Coronary artery (tissue), 2 donors: ENCODE data around the gene TBX5.

Experiments
- DNase-seq: peaks from one replicate; pipeline ENCODE4 v3.0.0-alpha.2; 2017; ENCODE audit warnings: low spot score
- H3K27ac ChIP-seq, 2 donors: fragments of 200-600 bp; sonication (generic); one replicate each; pipeline ENCODE4 v1.5.1; 2016 to 2019
- H3K4me3 ChIP-seq: fragments of 200-600 bp; sonication (generic); 2 replicates; pipeline ENCODE4 v1.5.1; 2016; ENCODE audit warnings: mild to moderate bottlenecking, moderate library complexity
- CTCF ChIP-seq: fragments of 200-600 bp; sonication (generic); IDR thresholded peaks from one replicate; pipeline ENCODE4 v1.5.1; 2019; ENCODE audit warnings: antibody characterized with exemption

Gene TBX5

DNA sequence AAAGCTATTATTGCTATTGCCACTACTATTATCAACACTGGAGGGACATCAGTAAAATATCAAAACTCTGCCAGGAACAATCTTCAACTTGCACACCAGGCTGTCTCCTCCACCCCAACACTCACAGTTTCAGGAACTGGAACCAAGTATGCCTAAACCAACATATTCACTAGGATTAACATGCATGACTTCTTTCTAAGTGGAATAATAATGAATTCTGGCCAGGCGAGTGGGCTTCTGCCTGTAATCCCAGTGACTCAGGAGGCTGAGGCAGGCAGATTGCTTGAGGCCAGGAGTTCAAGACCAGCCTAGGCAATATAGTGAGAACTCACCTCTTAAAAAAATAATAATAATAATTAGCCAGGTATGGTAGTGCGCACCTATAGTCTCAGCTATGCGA is 58.1 kb downstream of the TBX5 start:
- no peak for TF ChIP-seq CTCF
- no peak overlapping the region for H3K4me3 ChIP-seq

DNA sequence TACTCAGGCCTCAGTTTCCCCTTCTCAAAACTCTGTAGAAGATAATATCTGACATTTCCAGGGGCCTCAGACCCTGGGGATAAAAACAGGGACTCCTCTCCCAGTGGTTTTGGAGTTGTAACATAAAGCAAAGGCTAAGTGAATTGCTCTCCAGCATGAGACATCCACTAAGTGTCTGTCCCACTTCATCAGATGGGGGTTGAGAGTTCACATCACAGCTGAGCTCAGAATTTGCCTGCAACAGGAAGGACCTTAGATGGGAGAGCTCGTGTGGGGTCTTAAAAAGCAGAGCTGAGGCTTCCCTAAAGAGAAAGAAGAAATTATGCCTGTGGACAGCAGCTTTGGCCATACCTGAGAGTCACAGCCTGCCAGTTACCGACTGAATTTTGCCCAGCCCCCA is 61.1 kb downstream of the TBX5 start:
- DNase-seq = no peak
- Histone ChIP-seq H3K4me3 (no peak overlapping the region), H3K27ac (no peak overlapping the region)
- no peak for TF ChIP-seq CTCF

More for the DNA sequence above, 58.1 kb downstream of the TBX5 start:
- DNase-seq = no peak
- no peak overlapping the region for H3K27ac ChIP-seq

DNA sequence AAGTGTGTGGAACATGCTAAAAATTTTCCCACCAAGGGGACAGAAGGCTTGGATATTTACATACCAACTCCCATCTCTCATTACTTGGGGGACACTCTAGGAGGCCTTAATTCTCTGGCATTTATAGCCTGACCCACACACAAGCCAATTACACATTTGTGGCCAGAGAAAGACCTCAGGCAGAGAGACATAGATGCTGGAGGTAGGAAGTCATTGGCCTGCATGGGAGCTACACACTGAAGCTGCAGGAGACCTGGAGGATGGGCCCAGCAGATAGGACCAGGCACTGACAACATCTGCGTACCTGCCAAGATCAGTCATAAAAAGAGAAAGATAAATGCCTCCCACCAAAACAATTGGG is 61.7 kb downstream of the TBX5 start:
- no peak for TF ChIP-seq CTCF
- Histone ChIP-seq H3K27ac (no peak overlapping the region), H3K4me3 (no peak overlapping the region)
- DNase-seq = no peak

- Histone ChIP-seq H3K4me3 (no peak overlapping the region), H3K27ac (no peak overlapping the region)
- DNase-seq = no peak
- no peak for TF ChIP-seq CTCF
Measured at GRCh38 chr12:114343585-114344302, 62.2 kb downstream of the TBX5 start.

GRCh38 chr12:114342656-114343055 is 63.3 kb downstream of the TBX5 start:
- no peak for TF ChIP-seq CTCF
- DNase-seq = no peak
- H3K4me3 ChIP-seq = no peak overlapping the region
- H3K27ac ChIP-seq = no peak overlapping the region

DNA sequence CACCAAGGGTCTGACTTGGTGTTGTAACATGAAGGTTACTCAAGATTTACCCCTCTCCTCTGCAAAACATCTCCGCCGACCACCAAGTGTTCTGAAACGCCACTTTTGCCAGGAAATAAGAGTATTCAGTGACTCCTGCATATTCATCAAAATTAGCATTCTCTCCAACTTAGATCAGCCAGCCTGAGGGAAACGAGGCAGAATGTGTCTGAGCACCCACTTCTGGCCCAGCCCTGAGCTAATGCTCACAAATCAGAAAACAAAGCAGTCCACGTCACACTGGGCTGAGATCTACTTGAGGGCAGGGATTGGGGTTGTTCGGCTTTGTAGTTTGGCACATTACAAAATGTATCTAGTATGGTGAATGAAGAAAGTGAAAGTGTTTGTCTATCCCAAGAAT is 64.3 kb downstream of the TBX5 start:
- TF ChIP-seq CTCF = no peak
- no peak overlapping the region for H3K4me3 ChIP-seq
- no peak for DNase-seq
- H3K27ac ChIP-seq = no peak overlapping the region

GRCh38 chr12:114340231-114340630 is 65.7 kb downstream of the TBX5 start:
- no peak overlapping the region for H3K27ac ChIP-seq
- DNase-seq = no peak
- H3K4me3 ChIP-seq = no peak overlapping the region
- TF ChIP-seq CTCF = no peak
